ENCODE data around the gene SOX8.

The SOX8 gene

GRCh38 chr16:989354-989814 lies 7.8 kb downstream of the SOX8 start:
- DNase-seq = no peak

GRCh38 chr16:990516-991291 lies 9.1 kb downstream of the SOX8 start:
- no peak for DNase-seq

- DNase-seq = no peak
Observed at GRCh38 chr16:991345-991744, 9.8 kb downstream of the SOX8 start.

GRCh38 chr16:991773-992172 lies 10.2 kb downstream of the SOX8 start:
- DNase-seq = no peak

- no peak for DNase-seq
Observed at GRCh38 chr16:993731-994130, 12.2 kb downstream of the SOX8 start.

- no peak for DNase-seq
Observed at GRCh38 chr16:995087-995486, 13.5 kb downstream of the SOX8 start.

GRCh38 chr16:995783-996182 lies 14.2 kb downstream of the SOX8 start:
- no peak for DNase-seq

- DNase-seq = peak in 1 of 4 experiments; percentile 11
Observed at GRCh38 chr16:996681-997080, 15.1 kb downstream of the SOX8 start.

GRCh38 chr16:997440-998051 lies 16.0 kb downstream of the SOX8 start:
- DNase-seq = peak in 3 of 4 experiments; percentile 16 to 63 (median 41)

GRCh38 chr16:998211-998610 lies 16.6 kb downstream of the SOX8 start:
- no peak for DNase-seq

GRCh38 chr16:998615-999014 lies 17.0 kb downstream of the SOX8 start:
- DNase-seq = no peak

GRCh38 chr16:999677-1000076 lies 18.1 kb downstream of the SOX8 start:
- DNase-seq = no peak

- DNase-seq = no peak
Observed at GRCh38 chr16:1000608-1001007, 19.0 kb downstream of the SOX8 start.

GRCh38 chr16:1001096-1001495 lies 19.5 kb downstream of the SOX8 start:
- no peak for DNase-seq

GRCh38 chr16:1002399-1003166 lies 21.0 kb downstream of the SOX8 start:
- DNase-seq = peak in 3 of 4 experiments; percentile 25 to 42 (median 35)

- DNase-seq = peak in 1 of 4 experiments; percentile 28
Observed at GRCh38 chr16:1003391-1004347, 22.1 kb downstream of the SOX8 start.

GRCh38 chr16:1005286-1005685 lies 23.7 kb downstream of the SOX8 start:
- no peak for DNase-seq

- DNase-seq = no peak
Observed at GRCh38 chr16:1006781-1007180, 25.2 kb downstream of the SOX8 start.

GRCh38 chr16:1007284-1007850 lies 25.8 kb downstream of the SOX8 start:
- DNase-seq = no peak

- DNase-seq = no peak
Observed at GRCh38 chr16:1008085-1008484, 26.5 kb downstream of the SOX8 start.

- DNase-seq = no peak
Observed at GRCh38 chr16:1009358-1010150, 28.0 kb downstream of the SOX8 start.
